Measurements from ENCODE around the gene DCXR.
A peak's percentile ranks its signal among the peaks of the same experiment; 100 is the strongest.

Gene DCXR

GRCh38 chr17:82037092-82037888, at the start of gene DCXR:
TSS of gene DCXR (minus strand) at chr17:82037697. CDS start at chr17:82037682, 15 bp downstream.
- DNase-seq: peak; percentile 89 to 92

- peak in 1 of 2 experiments; percentile 0 for DNase-seq
Measured at GRCh38 chr17:82085931-82086764, 48.7 kb upstream of the DCXR start.

GRCh38 chr17:82085031-82085861, 47.7 kb upstream of the DCXR start:
- no peak for DNase-seq

GRCh38 chr17:82084373-82085030, 47.0 kb upstream of the DCXR start:
- DNase-seq: no peak

GRCh38 chr17:82083533-82084359, 46.2 kb upstream of the DCXR start:
- no peak for DNase-seq

- DNase-seq: no peak
Measured at GRCh38 chr17:82083009-82083408, 45.5 kb upstream of the DCXR start.

- DNase-seq: no peak
Measured at GRCh38 chr17:82082456-82082855, 45.0 kb upstream of the DCXR start.

- DNase-seq: no peak
Measured at GRCh38 chr17:82081966-82082365, 44.5 kb upstream of the DCXR start.

GRCh38 chr17:82081546-82081945, 44.0 kb upstream of the DCXR start:
- DNase-seq: no peak

- DNase-seq: no peak
Measured at GRCh38 chr17:82080789-82081464, 43.4 kb upstream of the DCXR start.

- DNase-seq: no peak
Measured at GRCh38 chr17:82080048-82080788, 42.7 kb upstream of the DCXR start.

- no peak for DNase-seq
Measured at GRCh38 chr17:82079001-82079677, 41.6 kb upstream of the DCXR start.

GRCh38 chr17:82078433-82078832, 40.9 kb upstream of the DCXR start:
- no peak for DNase-seq

- no peak for DNase-seq
Measured at GRCh38 chr17:82077617-82078358, 40.3 kb upstream of the DCXR start.

GRCh38 chr17:82076785-82077591, 39.5 kb upstream of the DCXR start:
- no peak for DNase-seq

GRCh38 chr17:82076018-82076784, 38.7 kb upstream of the DCXR start:
- no peak for DNase-seq

GRCh38 chr17:82073446-82073845, 35.9 kb upstream of the DCXR start:
- DNase-seq: no peak

All from stimulated activated CD4-positive, alpha-beta T cell treated with anti-CD3 and anti-CD28 coated beads, Interleukin-4, amount 100 ng/mL, for 4 hours (primary cell).